K562 (cell line): ENCODE data around the gene RHAG. TPM values are rescaled to one million over a fixed set of nuclear protein-coding genes. Genes with fewer than 3 reads are reported as not detected.

Source experiments
- ADNP ChIP-seq: fragments of 200-800 bp; sonication (Bioruptor generic); IDR thresholded peaks from 2 replicates; pipeline ENCODE4 v1.6.1; 2016; ENCODE audit warnings: missing genetic modification characterization, missing compliant biosample characterization
- CGGBP1 ChIP-seq: fragments of 250-450 bp; sonication (Bioruptor Pico); IDR thresholded peaks from 2 replicates; pipeline ENCODE4 v1.9.0; 2021; ENCODE audit warnings: mild to moderate bottlenecking
- DACH1 ChIP-seq: fragments of 450-650 bp; IDR thresholded peaks from 2 replicates; pipeline ENCODE4 v1.6.1; 2018; ENCODE audit not compliant: partially characterized antibody
- ETV1 ChIP-seq: fragments of 450-650 bp; conservative IDR thresholded peaks from 2 replicates; pipeline ENCODE4 v1.6.1; 2016; ENCODE audit warnings: missing genetic modification characterization, control low read depth, low read depth, missing compliant biosample characterization
- FOXJ2 ChIP-seq: fragments of 200-800 bp; sonication (Bioruptor generic); IDR thresholded peaks from 2 replicates; pipeline ENCODE4 v1.6.1; 2016; ENCODE audit warnings: missing genetic modification characterization, missing compliant biosample characterization
- HES1 ChIP-seq: fragments of 450-650 bp; IDR thresholded peaks from 2 replicates; pipeline ENCODE4 v1.6.1; 2016; ENCODE audit warnings: low read depth, mild to moderate bottlenecking, moderate library complexity
- HNRNPL ChIP-seq: fragments of 200-400 bp; formaldehyde crosslinking; IDR thresholded peaks from 2 replicates; pipeline ENCODE4 v1.6.1; 2017; ENCODE audit warnings: low read depth, mild to moderate bottlenecking, low read length
- IRF1 ChIP-seq: sonication (generic); formaldehyde crosslinking; IDR thresholded peaks from 2 replicates; pipeline ENCODE4 v1.8.0; 2022; ENCODE audit warnings: missing genetic modification reagents, mild to moderate bottlenecking, borderline replicate concordance
- JUN ChIP-seq, 2 experiments: sonication (generic) in 1 of 2; formaldehyde crosslinking in 1 of 2; IDR thresholded peaks; 2 replicates each; pipeline versions ENCODE4 v1.6.1 to v1.8.0; 2012 to 2022; ENCODE audit warnings: borderline replicate concordance in 2 of 2, mild to moderate bottlenecking in 2 of 2, improper control_type of control experiment in 1 of 2, low read depth in 1 of 2, low read length in 1 of 2, missing genetic modification reagents in 1 of 2
- MAFG ChIP-seq: fragments of 450-650 bp; conservative IDR thresholded peaks from 2 replicates; pipeline ENCODE4 v1.6.1; 2016; ENCODE audit warnings: missing genetic modification characterization, missing compliant biosample characterization
- MED1 ChIP-seq: sonication (generic); formaldehyde crosslinking; IDR thresholded peaks from 2 replicates; pipeline ENCODE4 v1.8.1; 2023; ENCODE audit warnings: missing genetic modification reagents, borderline replicate concordance
- PRMT5 ChIP-seq: sonication (generic); formaldehyde crosslinking; IDR thresholded peaks from 2 replicates; pipeline ENCODE4 v1.5.0; 2020; ENCODE audit warnings: missing genetic modification reagents
- RNF219 ChIP-seq: fragments of 250-450 bp; sonication (Bioruptor Pico); IDR thresholded peaks from 2 replicates; pipeline ENCODE4 v1.5.0; 2022; ENCODE audit warnings: mild to moderate bottlenecking
- SMAD3 ChIP-seq: fragments of 450-650 bp; formaldehyde crosslinking; conservative IDR thresholded peaks from 2 replicates; pipeline ENCODE4 v1.4.0; 2020; ENCODE audit warnings: mild to moderate bottlenecking
- SMC3 ChIP-seq: conservative IDR thresholded peaks from 2 replicates; pipeline ENCODE4 v1.6.1; 2011; ENCODE audit warnings: low read depth, low read length, improper control_type of control experiment; ENCODE audit not compliant: insufficient read depth
- ZC3H8 ChIP-seq: fragments of 450-650 bp; IDR thresholded peaks from 2 replicates; pipeline ENCODE4 v1.6.1; 2017
- ZKSCAN8 ChIP-seq: fragments of 200-800 bp; sonication (Bioruptor generic); IDR thresholded peaks from 2 replicates; pipeline ENCODE4 v1.6.1; 2016; ENCODE audit warnings: missing genetic modification characterization, missing compliant biosample characterization
- ZNF12 ChIP-seq: sonication (generic); formaldehyde crosslinking; IDR thresholded peaks from 2 replicates; pipeline ENCODE4 v1.4.0; 2020; ENCODE audit warnings: mild to moderate bottlenecking, missing genetic modification reagents
- ZNF232 ChIP-seq: sonication (generic); formaldehyde crosslinking; IDR thresholded peaks from 2 replicates; pipeline ENCODE4 v1.8.0; 2022; ENCODE audit warnings: mild to moderate bottlenecking, missing genetic modification reagents
- ZNF512 ChIP-seq: IDR thresholded peaks from 2 replicates; pipeline ENCODE4 v1.6.1; 2016; ENCODE audit warnings: missing genetic modification characterization, missing compliant biosample characterization
- ZNF561 ChIP-seq: fragments of 450-650 bp; formaldehyde crosslinking; conservative IDR thresholded peaks from 2 replicates; pipeline ENCODE4 v1.4.0; 2020; ENCODE audit warnings: mild to moderate bottlenecking, moderate library complexity
- ZNF785 ChIP-seq: fragments of 250-450 bp; sonication (Bioruptor Pico); IDR thresholded peaks from 2 replicates; pipeline ENCODE4 v1.4.0; 2020; ENCODE audit warnings: mild to moderate bottlenecking
- polyA plus RNA-seq, 8 experiments: library from polyadenylated mRNA; depleted of rRNA in 4 of 8; stranded (reverse) in 5 of 8; unstranded in 3 of 8; fragments of >200 nt; fragmentation: Nextera tagmentation in 2 of 8; fragmentation: Illumina TruSeq in 1 of 8; extraction: Ambion mirVana in 2 of 8; extraction: Trizol in 1 of 8; gene quantifications; 2 replicates each; pipeline versions ENCODE4 v1.2.1 to v1.2.3, GENCODE V29; 2011 to 2014; ENCODE audit warnings: inconsistent platforms in 1 of 8, missing spikeins in 1 of 8
- total RNA-seq, 7 experiments: library from RNA; depleted of rRNA in 6 of 7; stranded (reverse); fragments of >200 nt in 6 of 7; fragmentation: Illumina TruSeq in 2 of 7; extraction: Trizol in 2 of 7; gene quantifications; 2 replicates each; pipeline versions ENCODE4 v1.2.1 to v1.2.3, GENCODE V29; 2011 to 2021; ENCODE audit warnings: low replicate concordance in 1 of 7

RHAG gene
- total and polyA plus RNA-seq, 9 of the 15 experiments (the other 6 are each of a cell fraction or from before 2014, with no cell fraction given): 290 to 1,202 (median 505) TPM

- TF ChIP-seq ZC3H8 (no peak), SMC3 (0 out of 2 replicates have a peak, but pooled peaks have one; percentile 7), ADNP (tag) (no peak), ZNF512 (tag) (no peak), CGGBP1 (CRISPR knock-in tag) (no peak), ZNF561 (CRISPR knock-in tag) (no peak), PRMT5 (CRISPR knock-in tag) (no peak), HES1 (peak; percentile 89), SMAD3 (CRISPR knock-in tag) (no peak), DACH1 (peak; percentile 65), MAFG (tag) (peak; percentile 48; the same call in 1 of the 2 replicates), RNF219 (CRISPR knock-in tag) (no peak), ETV1 (tag) (peak; percentile 94), IRF1 (no peak), ZNF232 (CRISPR knock-in tag) (no peak), HNRNPL (peak; percentile 79), ZNF12 (CRISPR knock-in tag) (no peak), JUN (IDR thresholded peaks at IDR 0.05; ENCODE audit: borderline replicate concordance, low read depth, low read length) (peak; percentile 64), JUN (CRISPR knock-in tag; IDR thresholded peaks at IDR 0.05; ENCODE audit: borderline replicate concordance) (no peak), ZKSCAN8 (CRISPR knock-in tag) (peak; percentile 90), ZNF785 (CRISPR knock-in tag) (no peak), FOXJ2 (tag) (peak; percentile 89), MED1 (CRISPR knock-in tag) (no peak)
These were observed 9.6 kb upstream of the RHAG start (continued) for GRCh38 chr6:49646130-49646824.
